ENCODE results near the gene TUBB6. TPM values are rescaled to one million over a fixed set of nuclear protein-coding genes. Genes with fewer than 3 reads are reported as not detected.

The TUBB6 gene
- total and polyA plus RNA-seq, 2 of the 13 experiments (the other 11 are each of a cell fraction or from before 2014, with no cell fraction given): 9.9 to 28.6 TPM

DNA sequence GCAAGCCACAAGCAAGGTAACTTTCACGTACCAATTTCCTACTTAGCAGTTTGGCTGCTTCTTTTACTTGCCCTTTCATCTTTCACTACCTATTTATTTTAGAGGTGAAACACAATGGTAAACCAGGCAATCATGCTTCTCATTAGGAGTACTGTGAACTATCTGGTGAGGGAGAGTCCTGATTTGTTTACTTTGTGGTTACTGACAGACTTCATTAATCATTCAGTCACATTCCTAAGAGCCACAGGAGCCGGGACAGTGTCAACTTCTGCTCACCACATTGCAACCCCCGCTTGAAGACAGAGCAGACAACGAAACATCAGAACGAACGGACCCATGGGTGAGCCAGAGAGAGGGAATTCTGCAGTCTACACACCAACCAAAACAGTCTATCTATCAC lies 28.8 kb downstream of the TUBB6 start (continued):
- TF ChIP-seq GPN1 (CRISPR knock-in tag; IDR thresholded peaks at IDR 0.05; ENCODE audit: borderline replicate concordance): no peak
- TF ChIP-seq HNRNPUL1 (IDR thresholded peaks at IDR 0.05; ENCODE audit: low read depth, low read length): no peak
- TF ChIP-seq CBX5 (CRISPR knock-in tag; IDR thresholded peaks at IDR 0.05; ENCODE audit: borderline replicate concordance): no peak
- no peak for TF ChIP-seq ZNF414 (CRISPR knock-in tag; IDR thresholded peaks at IDR 0.05)
- peak; percentile 63; the same call in 1 of the 2 replicates for TF ChIP-seq HHEX (CRISPR knock-in tag; IDR thresholded peaks at IDR 0.05)
- TF ChIP-seq NFATC3 (CRISPR knock-in tag; IDR thresholded peaks at IDR 0.05): no peak
- no peak for TF ChIP-seq ZNF772 (CRISPR knock-in tag; IDR thresholded peaks at IDR 0.05)
- TF ChIP-seq TGIF2 (CRISPR knock-in tag; IDR thresholded peaks at IDR 0.05): no peak; the same call in 1 of the 2 replicates
- TF ChIP-seq PHF5A (CRISPR knock-in tag; IDR thresholded peaks at IDR 0.05; ENCODE audit: low read depth, unreplicated experiment): no peak
- peak; percentile 99 for TF ChIP-seq HOXD1 (CRISPR knock-in tag; IDR thresholded peaks at IDR 0.05)
- TF ChIP-seq, protein P1, sequence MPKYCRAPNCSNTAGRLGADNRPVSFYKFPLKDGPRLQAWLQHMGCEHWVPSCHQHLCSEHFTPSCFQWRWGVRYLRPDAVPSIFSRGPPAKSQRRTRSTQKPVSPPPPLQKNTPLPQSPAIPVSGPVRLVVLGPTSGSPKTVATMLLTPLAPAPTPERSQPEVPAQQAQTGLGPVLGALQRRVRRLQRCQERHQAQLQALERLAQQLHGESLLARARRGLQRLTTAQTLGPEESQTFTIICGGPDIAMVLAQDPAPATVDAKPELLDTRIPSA (CRISPR knock-in tag; IDR thresholded peaks at IDR 0.05; ENCODE audit: borderline replicate concordance): no peak
- no peak for TF ChIP-seq ZSCAN29 (CRISPR knock-in tag; conservative IDR thresholded peaks at IDR 0.05)
- TF ChIP-seq FIP1L1 (IDR thresholded peaks at IDR 0.05; ENCODE audit: borderline replicate concordance, insufficient read depth, low read depth, low read length): no peak
- TF ChIP-seq BCL6 (CRISPR knock-in tag; IDR thresholded peaks at IDR 0.05): no peak; the same call in 1 of the 2 replicates
- no peak for TF ChIP-seq TEAD2 (CRISPR knock-in tag; IDR thresholded peaks at IDR 0.05)
- no peak for TF ChIP-seq ZBTB46 (CRISPR knock-in tag; IDR thresholded peaks at IDR 0.05; ENCODE audit: borderline replicate concordance)
- no peak for TF ChIP-seq DR1 (CRISPR knock-in tag; IDR thresholded peaks at IDR 0.05)
- no peak for TF ChIP-seq ZNF768 (CRISPR knock-in tag; IDR thresholded peaks at IDR 0.05)
- TF ChIP-seq PAXIP1 (CRISPR knock-in tag; conservative IDR thresholded peaks at IDR 0.05): no peak
- TF ChIP-seq MBNL3 (CRISPR knock-in tag; conservative IDR thresholded peaks at IDR 0.05): no peak
- TF ChIP-seq, protein P2, sequence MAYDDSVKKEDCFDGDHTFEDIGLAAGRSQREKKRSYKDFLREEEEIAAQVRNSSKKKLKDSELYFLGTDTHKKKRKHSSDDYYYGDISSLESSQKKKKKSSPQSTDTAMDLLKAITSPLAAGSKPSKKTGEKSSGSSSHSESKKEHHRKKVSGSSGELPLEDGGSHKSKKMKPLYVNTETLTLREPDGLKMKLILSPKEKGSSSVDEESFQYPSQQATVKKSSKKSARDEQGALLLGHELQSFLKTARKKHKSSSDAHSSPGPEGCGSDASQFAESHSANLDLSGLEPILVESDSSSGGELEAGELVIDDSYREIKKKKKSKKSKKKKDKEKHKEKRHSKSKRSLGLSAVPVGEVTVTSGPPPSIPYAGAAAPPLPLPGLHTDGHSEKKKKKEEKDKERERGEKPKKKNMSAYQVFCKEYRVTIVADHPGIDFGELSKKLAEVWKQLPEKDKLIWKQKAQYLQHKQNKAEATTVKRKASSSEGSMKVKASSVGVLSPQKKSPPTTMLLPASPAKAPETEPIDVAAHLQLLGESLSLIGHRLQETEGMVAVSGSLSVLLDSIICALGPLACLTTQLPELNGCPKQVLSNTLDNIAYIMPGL (CRISPR knock-in tag; IDR thresholded peaks at IDR 0.05; ENCODE audit: borderline replicate concordance in 1 of 2, low read depth in 1 of 2): no peak

Measured in HepG2 (cell line).